H1 (cell line): Measurements from ENCODE around the gene KIAA0586. TPM values are rescaled to one million over a fixed set of nuclear protein-coding genes. Genes with fewer than 3 reads are reported as not detected.

Source experiments
- CTCF ChIA-PET: fragments of 300-600 bp; sonication (Branson Sonifier 250); formaldehyde crosslinking; loops from one replicate; lab custom pipeline; 2021; ENCODE audit not compliant: partially characterized antibody; lab: Charles Lee
- POLR2A ChIA-PET: fragments of 300-600 bp; sonication (Branson Sonifier 250); formaldehyde crosslinking; loops from one replicate; lab custom pipeline; 2021; ENCODE audit warnings: inconsistent platforms; ENCODE audit not compliant: partially characterized antibody; lab: Charles Lee
- DNase-seq, 2 experiments: peaks; one replicate each; pipeline versions ENCODE4 v3.0.0 to v3.0.0-alpha.2; 2010 to 2022; ENCODE audit warnings: low spot score in 2 of 2, low read depth in 1 of 2, mixed read lengths in 1 of 2
- FAIRE-seq: peaks from 2 replicates; lab custom pipeline; 2011; peaks lifted over from hg19 to GRCh38; lab: Jason Lieb, UNC
- H2AFZ ChIP-seq: 2 replicates; pipeline ENCODE4 v1.8.1; 2012; ENCODE audit warnings: low read length, inconsistent platforms
- H2AK5ac ChIP-seq: 2 replicates; pipeline ENCODE4 v1.6.1; 2013; ENCODE audit warnings: low read depth, low read length
- H2BK120ac ChIP-seq: replicated peaks from 2 replicates; pipeline ENCODE3; 2013; ENCODE audit warnings: low read depth, low read length, inconsistent platforms
- H2BK12ac ChIP-seq: 2 replicates; pipeline ENCODE4 v1.6.1; 2013; ENCODE audit warnings: low read depth, low read length
- H2BK15ac ChIP-seq: 2 replicates; pipeline ENCODE4 v1.6.1; 2013; ENCODE audit warnings: low read length
- H2BK20ac ChIP-seq: 2 replicates; pipeline ENCODE4 v1.6.1; 2013; ENCODE audit warnings: low read length
- H2BK5ac ChIP-seq: 2 replicates; pipeline ENCODE4 v1.6.1; 2013; ENCODE audit warnings: low read depth, low read length
- H3K14ac ChIP-seq: 2 replicates; pipeline ENCODE4 v1.6.1; 2013; ENCODE audit warnings: inconsistent platforms; ENCODE audit not compliant: insufficient read length
- H3K18ac ChIP-seq: 2 replicates; pipeline ENCODE4 v1.6.1; 2013; ENCODE audit warnings: low read length; ENCODE audit errors: extremely low read depth
- H3K23ac ChIP-seq: 2 replicates; pipeline ENCODE4 v1.6.1; 2013; ENCODE audit warnings: inconsistent platforms; ENCODE audit not compliant: insufficient read length
- H3K23me2 ChIP-seq: 2 replicates; pipeline ENCODE4 v1.6.1; 2013; ENCODE audit warnings: low read depth, low read length
- H3K27ac ChIP-seq: 2 replicates; pipeline ENCODE4 v1.6.1; 2011; ENCODE audit warnings: low read depth, low read length, inconsistent platforms
- H3K27me3 ChIP-seq, 4 experiments: replicated peaks in 1 of 4; 1 replicate in 1 of 4; 2 replicates in 3 of 4; pipeline versions ENCODE4 v1.6.1 to v1.8.1; 2011 to 2013; ENCODE audit warnings: low read length in 3 of 4, mild to moderate bottlenecking in 3 of 4, inconsistent platforms in 2 of 4, mixed read lengths in 2 of 4, moderate library complexity in 1 of 4; ENCODE audit not compliant: control insufficient read depth in 3 of 4, insufficient read depth in 3 of 4; ENCODE audit errors: extremely low read depth in 1 of 4
- H3K36me3 ChIP-seq, 4 experiments: 2 replicates each; pipeline versions ENCODE4 v1.6.1 to v1.8.1; 2011 to 2013; ENCODE audit warnings: mild to moderate bottlenecking in 4 of 4, low read length in 3 of 4, moderate library complexity in 2 of 4, control low read depth in 1 of 4, inconsistent platforms in 1 of 4; ENCODE audit not compliant: insufficient read depth in 4 of 4, control insufficient read depth in 2 of 4
- H3K4ac ChIP-seq: replicated peaks from 2 replicates; pipeline ENCODE3; 2013; ENCODE audit warnings: low read length, low read depth, mixed read lengths, inconsistent platforms; ENCODE audit not compliant: insufficient read length
- H3K4me1 ChIP-seq, 4 experiments: replicated peaks in 1 of 4; 1 replicate in 1 of 4; 2 replicates in 3 of 4; pipeline versions ENCODE4 v1.6.1 to v1.8.1; 2011 to 2013; ENCODE audit warnings: low read length in 3 of 4, inconsistent platforms in 2 of 4, mixed read lengths in 1 of 4; ENCODE audit not compliant: insufficient read depth in 4 of 4, control insufficient read depth in 3 of 4
- H3K4me2 ChIP-seq, 2 experiments: 2 replicates each; pipeline versions ENCODE4 v1.6.1 to v1.8.1; 2011 to 2013; ENCODE audit warnings: low read depth in 2 of 2, low read length in 2 of 2, control low read depth in 1 of 2, inconsistent platforms in 1 of 2, mild to moderate bottlenecking in 1 of 2; ENCODE audit not compliant: insufficient read depth in 1 of 2
- H3K4me3 ChIP-seq, 4 experiments: fragments of 200-600, 300-600 bp in 1 of 4; sonication (generic), shearing (Covaris generic), sonication (Bioruptor Twin) in 1 of 4; 2 replicates each; pipeline versions ENCODE4 v1.5.1 to v1.8.1; 2011 to 2016; ENCODE audit warnings: low read length in 4 of 4, low read depth in 3 of 4, control low read depth in 2 of 4, inconsistent platforms in 2 of 4, mild to moderate bottlenecking in 2 of 4, mixed read lengths in 1 of 4, moderate library complexity in 1 of 4; ENCODE audit not compliant: insufficient read depth in 2 of 4; ENCODE audit errors: extremely low read depth in 1 of 4
- H3K56ac ChIP-seq: replicated peaks from 2 replicates; pipeline ENCODE3; 2013; ENCODE audit warnings: low read depth, mild to moderate bottlenecking, mixed read lengths, low read length, inconsistent platforms; ENCODE audit not compliant: insufficient read length
- H3K79me1 ChIP-seq: 2 replicates; pipeline ENCODE4 v1.6.1; 2013; ENCODE audit warnings: low read depth, low read length, control low read depth
- H3K79me2 ChIP-seq, 2 experiments: 2 replicates each; pipeline versions ENCODE4 v1.6.1 to v1.8.1; 2012 to 2013; ENCODE audit warnings: low read length in 2 of 2, mild to moderate bottlenecking in 2 of 2, inconsistent platforms in 1 of 2; ENCODE audit not compliant: insufficient read depth in 2 of 2, control insufficient read depth in 1 of 2
- H3K9ac ChIP-seq, 4 experiments: replicated peaks in 1 of 4; 1 replicate in 1 of 4; 2 replicates in 3 of 4; pipeline versions ENCODE4 v1.6.1 to v1.8.1; 2011 to 2013; ENCODE audit warnings: low read depth in 3 of 4, low read length in 3 of 4, control low read depth in 2 of 4, mild to moderate bottlenecking in 2 of 4, moderate library complexity in 2 of 4, inconsistent platforms in 1 of 4; ENCODE audit errors: extremely low read depth in 1 of 4
- H3K9me3 ChIP-seq, 2 experiments: 2 replicates each; pipeline versions ENCODE4 v1.6.1 to v1.8.1; 2012 to 2013; ENCODE audit warnings: mild to moderate bottlenecking in 2 of 2, moderate library complexity in 2 of 2, control low read depth in 1 of 2, inconsistent platforms in 1 of 2, low read depth in 1 of 2, low read length in 1 of 2, mixed read lengths in 1 of 2; ENCODE audit not compliant: insufficient read depth in 2 of 2
- H4K20me1 ChIP-seq, 2 experiments: replicated peaks in 1 of 2; 2 replicates each; pipeline versions ENCODE3 to v1.8.1; 2011 to 2013; ENCODE audit warnings: inconsistent platforms in 2 of 2, low read length in 2 of 2, mild to moderate bottlenecking in 1 of 2; ENCODE audit not compliant: insufficient read depth in 2 of 2, control insufficient read depth in 1 of 2
- H4K5ac ChIP-seq: 2 replicates; pipeline ENCODE4 v1.6.1; 2013; ENCODE audit warnings: low read length, low read depth, mixed read lengths, inconsistent platforms; ENCODE audit not compliant: insufficient read length
- H4K8ac ChIP-seq: 2 replicates; pipeline ENCODE4 v1.8.0; 2013; ENCODE audit warnings: mild to moderate bottlenecking, moderate library complexity, low read length, inconsistent platforms; ENCODE audit not compliant: insufficient read depth; ENCODE audit errors: extremely low read depth
- H4K91ac ChIP-seq: replicated peaks from 2 replicates; pipeline ENCODE3; 2013; ENCODE audit warnings: low read length, mixed read lengths, inconsistent platforms; ENCODE audit not compliant: insufficient read length
- CBX8 ChIP-seq: fragments of 300-800, 300-1000 bp; sonication (generic); IDR thresholded peaks from 2 replicates; pipeline ENCODE4 v1.7.1; 2016; ENCODE audit warnings: low read depth, low read length, borderline replicate concordance
- EP300 ChIP-seq, 2 experiments: IDR thresholded peaks; 1 replicate in 1 of 2; 2 replicates in 1 of 2; pipeline ENCODE4 v1.6.1; 2011 to 2012; ENCODE audit warnings: low read depth in 2 of 2, low read length in 2 of 2, mild to moderate bottlenecking in 2 of 2, borderline replicate concordance in 1 of 2, inconsistent platforms in 1 of 2, moderate library complexity in 1 of 2
- HDAC2 ChIP-seq, 2 experiments: fragments of 300-600 bp in 1 of 2; sonication (generic) in 1 of 2; IDR thresholded peaks; 2 replicates each; pipeline ENCODE4 v1.6.1; 2011 to 2012; ENCODE audit warnings: low read depth in 2 of 2, low read length in 2 of 2, mild to moderate bottlenecking in 2 of 2, moderate library complexity in 2 of 2, borderline replicate concordance in 1 of 2, inconsistent platforms in 1 of 2
- POLR2A ChIP-seq, 2 experiments: IDR thresholded peaks; 1 replicate in 1 of 2; 2 replicates in 1 of 2; pipeline ENCODE4 v1.6.1; 2011; ENCODE audit warnings: low read depth in 2 of 2, low read length in 2 of 2, mild to moderate bottlenecking in 2 of 2; ENCODE audit errors: control extremely low read depth in 1 of 2
- RXRA ChIP-seq: IDR thresholded peaks from 2 replicates; pipeline ENCODE4 v1.6.1; 2011; ENCODE audit warnings: low read depth, mild to moderate bottlenecking, low read length, moderate library complexity; ENCODE audit not compliant: insufficient read depth
- SP1 ChIP-seq: IDR thresholded peaks from 2 replicates; pipeline ENCODE4 v1.6.1; 2011; ENCODE audit warnings: low read depth, low read length
- SRF ChIP-seq: IDR thresholded peaks from 2 replicates; pipeline ENCODE4 v1.6.1; 2011; ENCODE audit warnings: mild to moderate bottlenecking, low read depth, low read length, moderate library complexity
- TEAD4 ChIP-seq: IDR thresholded peaks from 2 replicates; pipeline ENCODE4 v1.6.1; 2012; ENCODE audit warnings: low read depth, low read length, inconsistent platforms, mixed read lengths
- WGBS, 2 experiments: shearing (Covaris generic) in 1 of 2; methylation state at CpG; one replicate each; pipeline versions ENCODE4 v1.1.6 to v1.1.7; 2013 to 2015; ENCODE audit warnings: low lambda C conversion rate in 2 of 2, mixed read lengths in 2 of 2, inconsistent platforms in 1 of 2, low coverage in 1 of 2, missing lambda C conversion rate in 1 of 2; ENCODE audit not compliant: insufficient replicate concordance in 2 of 2, insufficient coverage in 1 of 2, insufficient read length in 1 of 2; ENCODE audit errors: extremely low coverage in 1 of 2, missing lambda C conversion rate in 1 of 2; 5-methylcytosine and 5-hydroxymethylcytosine counted together
- polyA plus RNA-seq, 7 experiments: library from polyadenylated mRNA; depleted of rRNA in 3 of 7; stranded (reverse) in 5 of 7; unstranded in 2 of 7; fragments of >200 nt in 5 of 7; fragments of 200-250 nt in 2 of 7; gene quantifications; 1 replicate in 5 of 7; 2 replicates in 1 of 7; 4 replicates in 1 of 7; pipeline versions ENCODE4 v1.2.1 to v1.2.3, GENCODE V29; 2011 to 2013; ENCODE audit warnings: missing spikeins in 2 of 7, mixed read lengths in 2 of 7
- total RNA-seq: library from RNA; stranded (reverse); fragmentation: NEBNext Ultra II Directional; extraction: Animal tissue kit (Norgen Biotek cat#: 25700); gene quantifications from 2 replicates; pipeline ENCODE4 v1.2.1, GENCODE V29; 2021
- TF ChIP-seq, protein P1 (sequence below): IDR thresholded peaks from 2 replicates; pipeline ENCODE4 v1.6.1; 2011; ENCODE audit warnings: low read depth, mild to moderate bottlenecking, low read length; ENCODE audit not compliant: insufficient read depth

Gene KIAA0586
- total and polyA plus RNA-seq, 2 of the 8 experiments (the other 6 are each of a cell fraction or from before 2014, with no cell fraction given): 7.2 to 24.8 TPM

DNA sequence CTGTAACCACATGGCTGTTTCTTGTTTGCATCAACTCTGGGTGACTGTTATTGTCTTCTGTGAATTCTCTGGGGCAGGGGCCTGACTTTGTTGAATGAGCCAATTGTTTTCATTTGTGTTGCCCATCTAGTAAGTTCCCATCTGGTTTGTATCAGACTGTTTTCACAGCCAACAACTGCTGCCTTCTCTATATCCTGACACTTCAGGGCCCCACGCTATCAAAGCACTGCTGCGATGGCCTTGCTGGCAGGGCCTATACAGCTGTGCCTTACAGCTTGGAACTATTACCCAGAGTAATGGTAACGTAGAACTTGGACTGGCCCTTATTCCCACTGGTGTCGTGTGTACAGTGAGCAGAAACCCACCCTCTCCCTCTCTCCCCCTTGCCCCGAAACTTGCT is 105.9 kb downstream of the KIAA0586 start:
- no peak overlapping the region for H3K4ac ChIP-seq
- no peak overlapping the region for H2BK120ac ChIP-seq
- no peak overlapping the region for H3K23ac ChIP-seq
- H3K14ac ChIP-seq: no peak overlapping the region
- CTCF ChIA-PET: interaction anchor here (0.7 to 1.3 kb wide), 3 partner anchors 10 to 41 kb away, joined by 3 to 4 read pairs (median 4); no protein-coding TSS in a partner anchor
- H3K9me3 ChIP-seq: no peaks in the 10 kb centered on the region
- DNase-seq (no peak), FAIRE-seq (no peak)
- no peak overlapping the region for H4K91ac ChIP-seq
- no peak overlapping the region for H3K56ac ChIP-seq
- no peak overlapping the region for H2AK5ac ChIP-seq
- no peak overlapping the region for H3K9ac ChIP-seq
- no peaks in the 10 kb centered on the region for H4K20me1 ChIP-seq
- H2AFZ ChIP-seq: no peak overlapping the region
- H3K79me1 ChIP-seq: no peaks in the 10 kb centered on the region
- no peak overlapping the region for H2BK15ac ChIP-seq
- H3K27ac ChIP-seq: no peak overlapping the region
- H3K4me3 ChIP-seq: no peak overlapping the region
- no peaks in the 10 kb centered on the region for H3K23me2 ChIP-seq
- no peak overlapping the region for H4K5ac ChIP-seq
- H3K18ac ChIP-seq: no peak overlapping the region
- H3K79me2 ChIP-seq: no peaks in the 10 kb centered on the region
- TF ChIP-seq HDAC2 (IDR thresholded peaks at IDR 0.05; ENCODE audit: borderline replicate concordance in 1 of 2, low read depth in 2 of 2, low read length in 2 of 2): no peak
- no peak for TF ChIP-seq SRF
- no peak for TF ChIP-seq TEAD4
- TF ChIP-seq CBX8: no peak
- TF ChIP-seq POLR2A (IDR thresholded peaks at IDR 0.05; ENCODE audit: control extremely low read depth in 1 of 2, low read depth in 2 of 2, low read length in 2 of 2): no peak
- no peak for TF ChIP-seq EP300 (IDR thresholded peaks at IDR 0.05; ENCODE audit: borderline replicate concordance in 1 of 2, low read depth in 2 of 2, low read length in 2 of 2)
- no peak for TF ChIP-seq SP1
- no peak for TF ChIP-seq RXRA
- TF ChIP-seq, protein P1, sequence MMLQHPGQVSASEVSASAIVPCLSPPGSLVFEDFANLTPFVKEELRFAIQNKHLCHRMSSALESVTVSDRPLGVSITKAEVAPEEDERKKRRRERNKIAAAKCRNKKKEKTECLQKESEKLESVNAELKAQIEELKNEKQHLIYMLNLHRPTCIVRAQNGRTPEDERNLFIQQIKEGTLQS: no peak
- H2BK12ac ChIP-seq: no peak overlapping the region
- no peak overlapping the region for H4K8ac ChIP-seq
- H3K4me1 ChIP-seq: no peaks in the 10 kb centered on the region
- POLR2A ChIA-PET: no interaction called here
- H3K27me3 ChIP-seq: no peaks in the 10 kb centered on the region
- no peak overlapping the region for H2BK20ac ChIP-seq
- no peaks in the 10 kb centered on the region for H3K36me3 ChIP-seq
- 97% methylated on average over 5 of the region's 5 CpGs; no CpG with 5 or more reads in 1 of the 2 experiments for WGBS, 2 experiments
- H3K4me2 ChIP-seq: no peak overlapping the region
- H2BK5ac ChIP-seq: no peak overlapping the region
